C4-2B (cell line): Measurements from ENCODE around the gene PAK6.

Source experiments
- H3K27ac ChIP-seq: fragments of 450-650 bp; 2 replicates; pipeline ENCODE4 v1.5.1; 2017
- ZFX ChIP-seq: fragments of 450-650 bp; IDR thresholded peaks from 2 replicates; pipeline ENCODE4 v1.6.1; 2017
- TF ChIP-seq, protein P1 (sequence below): fragments of 450-650 bp; conservative IDR thresholded peaks from 2 replicates; pipeline ENCODE4 v1.5.1; 2017; ENCODE audit warnings: mild to moderate bottlenecking

PAK6 gene

GRCh38 chr15:40219801-40220200, 19.1 kb upstream of the PAK6 start:
- no peak for TF ChIP-seq ZFX
- TF ChIP-seq, protein P1, sequence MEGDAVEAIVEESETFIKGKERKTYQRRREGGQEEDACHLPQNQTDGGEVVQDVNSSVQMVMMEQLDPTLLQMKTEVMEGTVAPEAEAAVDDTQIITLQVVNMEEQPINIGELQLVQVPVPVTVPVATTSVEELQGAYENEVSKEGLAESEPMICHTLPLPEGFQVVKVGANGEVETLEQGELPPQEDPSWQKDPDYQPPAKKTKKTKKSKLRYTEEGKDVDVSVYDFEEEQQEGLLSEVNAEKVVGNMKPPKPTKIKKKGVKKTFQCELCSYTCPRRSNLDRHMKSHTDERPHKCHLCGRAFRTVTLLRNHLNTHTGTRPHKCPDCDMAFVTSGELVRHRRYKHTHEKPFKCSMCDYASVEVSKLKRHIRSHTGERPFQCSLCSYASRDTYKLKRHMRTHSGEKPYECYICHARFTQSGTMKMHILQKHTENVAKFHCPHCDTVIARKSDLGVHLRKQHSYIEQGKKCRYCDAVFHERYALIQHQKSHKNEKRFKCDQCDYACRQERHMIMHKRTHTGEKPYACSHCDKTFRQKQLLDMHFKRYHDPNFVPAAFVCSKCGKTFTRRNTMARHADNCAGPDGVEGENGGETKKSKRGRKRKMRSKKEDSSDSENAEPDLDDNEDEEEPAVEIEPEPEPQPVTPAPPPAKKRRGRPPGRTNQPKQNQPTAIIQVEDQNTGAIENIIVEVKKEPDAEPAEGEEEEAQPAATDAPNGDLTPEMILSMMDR, result no peak
- H3K27ac ChIP-seq, result no peak overlapping the region

- TF ChIP-seq, protein P1, result no peak
- no peak for TF ChIP-seq ZFX
- no peak overlapping the region for H3K27ac ChIP-seq
These were observed 16.7 kb upstream of the PAK6 start for GRCh38 chr15:40222131-40222530.

GRCh38 chr15:40226736-40227135, 12.1 kb upstream of the PAK6 start:
- TF ChIP-seq ZFX, result no peak
- TF ChIP-seq, protein P1, result no peak

GRCh38 chr15:40229316-40229715, 9.5 kb upstream of the PAK6 start:
- no peak overlapping the region for H3K27ac ChIP-seq
- TF ChIP-seq ZFX, result no peak
- TF ChIP-seq, protein P1, result no peak

More at GRCh38 chr15:40226736-40227135, 12.1 kb upstream of the PAK6 start:
- H3K27ac ChIP-seq, result no peak overlapping the region

GRCh38 chr15:40229956-40230355, 8.9 kb upstream of the PAK6 start:
- no peak overlapping the region for H3K27ac ChIP-seq
- no peak for TF ChIP-seq ZFX
- TF ChIP-seq, protein P1, result no peak

- no peak overlapping the region for H3K27ac ChIP-seq
- TF ChIP-seq ZFX, result no peak
- TF ChIP-seq, protein P1, result no peak
These were observed 6.2 kb upstream of the PAK6 start for GRCh38 chr15:40232625-40233070.

DNA sequence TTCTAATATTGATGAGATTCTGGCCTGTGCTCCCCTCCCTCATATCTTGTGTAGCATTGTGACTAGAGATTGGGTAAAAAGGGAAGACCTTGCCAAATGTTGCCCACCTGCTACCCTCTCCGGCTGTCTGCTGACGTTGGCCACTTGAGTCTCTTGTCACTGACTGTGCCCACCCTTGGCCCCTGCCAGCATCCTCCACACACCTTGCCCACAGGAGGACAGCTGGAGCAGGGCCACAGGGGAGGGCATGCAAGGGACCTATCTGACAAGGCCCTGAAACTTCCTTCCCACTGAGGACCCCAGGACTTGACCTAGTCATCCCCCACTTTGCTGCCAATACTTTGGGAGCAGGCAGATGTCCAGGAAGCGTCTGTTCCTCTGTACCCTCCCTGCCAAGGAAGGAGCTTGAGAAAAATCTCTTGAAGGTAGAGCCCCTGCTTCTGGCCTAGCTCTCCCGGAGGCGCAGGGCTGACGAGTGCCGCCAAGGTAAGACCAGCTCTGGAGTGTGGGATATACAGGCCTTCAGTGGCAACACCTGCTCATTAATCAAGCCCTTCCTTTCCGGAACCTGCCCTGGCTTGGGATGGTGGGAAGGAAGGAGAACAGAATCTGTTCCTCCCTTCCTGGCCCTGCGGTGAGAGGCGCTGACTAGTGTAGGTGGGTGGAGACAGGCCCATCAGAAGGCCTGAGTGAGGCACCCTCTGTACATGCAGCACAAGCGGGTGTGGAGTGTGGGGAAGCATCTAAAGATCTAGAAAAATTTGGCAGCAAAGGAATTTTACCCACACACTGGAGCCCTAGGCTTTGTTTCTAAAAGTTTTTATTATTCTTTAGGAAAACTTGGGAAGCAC, 4.9 kb upstream of the PAK6 start:
- no peak overlapping the region for H3K27ac ChIP-seq
- TF ChIP-seq ZFX, result no peak
- TF ChIP-seq, protein P1, result no peak
